ENCODE data around the gene SEC61A2.

- TF ChIP-seq POLR2A (IDR thresholded peaks at IDR 0.05) (no peak), POLR2AphosphoS5 (IDR thresholded peaks at IDR 0.05) (no peak)
- TF ChIP-seq, protein P1, sequence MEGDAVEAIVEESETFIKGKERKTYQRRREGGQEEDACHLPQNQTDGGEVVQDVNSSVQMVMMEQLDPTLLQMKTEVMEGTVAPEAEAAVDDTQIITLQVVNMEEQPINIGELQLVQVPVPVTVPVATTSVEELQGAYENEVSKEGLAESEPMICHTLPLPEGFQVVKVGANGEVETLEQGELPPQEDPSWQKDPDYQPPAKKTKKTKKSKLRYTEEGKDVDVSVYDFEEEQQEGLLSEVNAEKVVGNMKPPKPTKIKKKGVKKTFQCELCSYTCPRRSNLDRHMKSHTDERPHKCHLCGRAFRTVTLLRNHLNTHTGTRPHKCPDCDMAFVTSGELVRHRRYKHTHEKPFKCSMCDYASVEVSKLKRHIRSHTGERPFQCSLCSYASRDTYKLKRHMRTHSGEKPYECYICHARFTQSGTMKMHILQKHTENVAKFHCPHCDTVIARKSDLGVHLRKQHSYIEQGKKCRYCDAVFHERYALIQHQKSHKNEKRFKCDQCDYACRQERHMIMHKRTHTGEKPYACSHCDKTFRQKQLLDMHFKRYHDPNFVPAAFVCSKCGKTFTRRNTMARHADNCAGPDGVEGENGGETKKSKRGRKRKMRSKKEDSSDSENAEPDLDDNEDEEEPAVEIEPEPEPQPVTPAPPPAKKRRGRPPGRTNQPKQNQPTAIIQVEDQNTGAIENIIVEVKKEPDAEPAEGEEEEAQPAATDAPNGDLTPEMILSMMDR (IDR thresholded peaks at IDR 0.05), result no peak
Measured at GRCh38 chr10:12081879-12082557, 47.5 kb upstream of the SEC61A2 start.

Data from sigmoid colon (tissue), 4 donors.